DOHH2 (cell line): ENCODE measurements around the gene ZFP3.
"Not testable (repeated sequence)": the region's sequence is repeated elsewhere in the genome, so short reads cannot be mapped to it uniquely, and the experiment has no call there.

Experiments
- H3F3A ChIP-seq: fragments of 200-600 bp; sonication (generic), shearing (Covaris generic); 2 replicates; pipeline ENCODE4 v1.6.0; 2016; ENCODE audit warnings: antibody characterized with exemption, mild to moderate bottlenecking; ENCODE audit not compliant: control insufficient read depth, insufficient read depth
- H3K27ac ChIP-seq: fragments of 200-600 bp; sonication (generic); 2 replicates; pipeline ENCODE4 v1.5.1; 2014; ENCODE audit warnings: low read depth, mild to moderate bottlenecking, low read length, moderate library complexity
- H3K27me3 ChIP-seq: fragments of 200-600 bp; sonication (generic); 2 replicates; pipeline ENCODE4 v1.6.1; 2014; ENCODE audit warnings: mild to moderate bottlenecking, low read length, mixed read lengths; ENCODE audit not compliant: control insufficient read depth
- H3K36me3 ChIP-seq: fragments of 200-600 bp; sonication (generic); 2 replicates; pipeline ENCODE4 v1.6.1; 2014; ENCODE audit warnings: mild to moderate bottlenecking, low read length, moderate library complexity, mixed read lengths; ENCODE audit not compliant: control insufficient read depth
- H3K4me1 ChIP-seq: fragments of 200-600 bp; sonication (generic); 2 replicates; pipeline ENCODE4 v1.6.1; 2014; ENCODE audit warnings: mild to moderate bottlenecking, low read length, mixed read lengths; ENCODE audit not compliant: control insufficient read depth
- H3K4me2 ChIP-seq: fragments of 200-600 bp; sonication (generic); 2 replicates; pipeline ENCODE4 v1.6.0; 2014; ENCODE audit warnings: mild to moderate bottlenecking, low read length, moderate library complexity
- H3K4me3 ChIP-seq: fragments of 200-600 bp; sonication (generic); 2 replicates; pipeline ENCODE4 v1.5.1; 2014; ENCODE audit warnings: mild to moderate bottlenecking, low read length, mixed read lengths
- H3K79me2 ChIP-seq: fragments of 200-600 bp; sonication (generic); 2 replicates; pipeline ENCODE4 v1.6.1; 2014; ENCODE audit warnings: mild to moderate bottlenecking, low read length, mixed read lengths; ENCODE audit not compliant: control insufficient read depth
- H3K9me2 ChIP-seq: fragments of 200-600 bp; sonication (generic); replicated peaks from 2 replicates; pipeline ENCODE4 v1.6.1; 2014; ENCODE audit warnings: mild to moderate bottlenecking, low read length, mixed read lengths; ENCODE audit not compliant: control insufficient read depth
- H3K9me3 ChIP-seq: fragments of 200-600 bp; sonication (generic); 2 replicates; pipeline ENCODE4 v1.6.1; 2014; ENCODE audit warnings: antibody characterized with exemption, low read length, mixed read lengths; ENCODE audit not compliant: control insufficient read depth, insufficient read depth
- H4K20me1 ChIP-seq: fragments of 200-600 bp; sonication (generic); 2 replicates; pipeline ENCODE4 v1.6.0; 2014; ENCODE audit warnings: low read depth, mild to moderate bottlenecking, antibody characterized with exemption, low read length, moderate library complexity; ENCODE audit not compliant: control insufficient read depth, insufficient read depth
- CTCF ChIP-seq: fragments of 200-600 bp; sonication (generic); IDR thresholded peaks from one replicate; pipeline ENCODE4 v1.5.1; 2014; ENCODE audit warnings: antibody characterized with exemption, mild to moderate bottlenecking, low read depth, low read length; ENCODE audit not compliant: poor library complexity, severe bottlenecking
- EZH2phosphoT487 ChIP-seq: fragments of 200-600 bp; sonication (generic); IDR thresholded peaks from 2 replicates; pipeline ENCODE4 v1.6.1; 2017; ENCODE audit warnings: borderline replicate concordance, mild to moderate bottlenecking, antibody characterized with exemption, low read length, moderate library complexity, mixed read lengths

ZFP3 gene

GRCh38 chr17:5132503-5133225, 54.4 kb downstream of the ZFP3 start:
- not testable (repeated sequence) for H3K9me3 ChIP-seq, H3K4me3 ChIP-seq, H4K20me1 ChIP-seq, H3K27me3 ChIP-seq, H3K9me2 ChIP-seq, H3K4me1 ChIP-seq, H3K36me3 ChIP-seq, H3K79me2 ChIP-seq, H3F3A ChIP-seq, H3K27ac ChIP-seq, H3K4me2 ChIP-seq

GRCh38 chr17:5133311-5133710, 55.0 kb downstream of the ZFP3 start:
- Histone ChIP-seq H3K9me3 (no peaks in the 10 kb centered on the region), H3F3A (no peaks in the 10 kb centered on the region), H3K27ac (no peak overlapping the region), H3K27me3 (no peaks in the 10 kb centered on the region), H3K36me3 (no peaks in the 10 kb centered on the region), H3K4me2 (no peak overlapping the region), H3K79me2 (no peaks in the 10 kb centered on the region), H3K4me1 (no peaks in the 10 kb centered on the region), H3K9me2 (no peaks in the 10 kb centered on the region), H4K20me1 (no peaks in the 10 kb centered on the region), H3K4me3 (no peak overlapping the region)
- TF ChIP-seq EZH2phosphoT487 (no peak), CTCF (no peak)

- H3K4me3 ChIP-seq, H3K4me1 ChIP-seq, H3K27me3 ChIP-seq, H3K79me2 ChIP-seq, H3K9me3 ChIP-seq, H3K4me2 ChIP-seq, H3K9me2 ChIP-seq, H3K27ac ChIP-seq, H3F3A ChIP-seq, H4K20me1 ChIP-seq, H3K36me3 ChIP-seq: not testable (repeated sequence)
Measured at GRCh38 chr17:5133961-5134360, 55.7 kb downstream of the ZFP3 start.

GRCh38 chr17:5134571-5134970, 56.3 kb downstream of the ZFP3 start:
- H3F3A ChIP-seq, H3K9me3 ChIP-seq, H3K4me2 ChIP-seq, H3K9me2 ChIP-seq, H4K20me1 ChIP-seq, H3K4me3 ChIP-seq, H3K4me1 ChIP-seq, H3K27me3 ChIP-seq, H3K27ac ChIP-seq, H3K36me3 ChIP-seq, H3K79me2 ChIP-seq: not testable (repeated sequence)

GRCh38 chr17:5135131-5135712, 57.0 kb downstream of the ZFP3 start:
- not testable (repeated sequence) for H4K20me1 ChIP-seq, H3K9me3 ChIP-seq, H3K4me2 ChIP-seq, H3K36me3 ChIP-seq, H3K4me3 ChIP-seq, H3K27me3 ChIP-seq, H3K79me2 ChIP-seq, H3K27ac ChIP-seq, H3K4me1 ChIP-seq, H3F3A ChIP-seq, H3K9me2 ChIP-seq
